GDM1 (cell line): ENCODE results near the gene PRIMPOL.

ENCODE experiments used
- DNase-seq: peaks from one replicate; lab custom pipeline; 2025; lab: John Stamatoyannopoulos, UW

PRIMPOL gene

DNA sequence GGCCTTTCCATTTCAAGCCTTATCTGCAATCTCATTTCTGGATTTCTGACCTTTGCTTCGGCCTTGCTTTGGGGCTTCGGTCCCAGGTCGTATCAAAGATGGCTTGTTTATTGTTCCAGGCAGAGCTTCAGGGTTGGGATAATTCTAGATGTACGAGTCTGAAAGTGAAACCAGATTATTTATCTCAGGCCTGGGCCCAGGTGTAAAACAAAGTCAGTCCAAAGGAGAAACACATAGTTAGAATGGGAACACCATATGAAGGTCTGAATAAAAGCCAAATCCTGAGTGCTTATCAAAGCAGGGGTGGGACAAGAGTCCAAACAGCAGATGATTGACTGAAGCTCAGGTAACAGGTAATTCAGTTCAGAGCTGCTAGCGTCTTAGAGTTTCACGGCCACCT is 17.1 kb downstream of the PRIMPOL start:
- DNase-seq: no peak

- no peak for DNase-seq
Observed at GRCh38 chr4:184668096-184668495, 18.6 kb downstream of the PRIMPOL start.

- DNase-seq: no peak
Observed at GRCh38 chr4:184668511-184669114, 19.1 kb downstream of the PRIMPOL start.

DNA sequence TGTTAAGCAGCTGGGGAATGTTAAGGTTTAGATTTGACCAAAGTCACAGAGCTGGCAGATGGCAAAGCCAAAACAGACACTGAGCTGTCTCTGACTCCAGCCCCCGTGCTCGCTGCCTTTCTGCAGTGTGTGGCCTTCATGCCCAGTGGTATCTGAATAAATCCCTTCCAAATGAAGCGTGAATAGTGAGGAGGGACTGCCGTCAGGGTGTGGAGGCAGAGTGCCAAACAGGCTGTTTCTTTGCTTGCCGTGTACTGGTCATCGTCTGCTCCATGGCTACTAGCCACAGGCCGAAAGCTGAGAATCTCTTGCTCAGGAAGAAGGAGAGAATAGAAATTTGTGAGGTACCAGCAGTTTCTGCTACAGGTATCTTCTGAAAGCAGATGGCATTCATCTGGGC is 19.7 kb downstream of the PRIMPOL start:
- no peak for DNase-seq

DNA sequence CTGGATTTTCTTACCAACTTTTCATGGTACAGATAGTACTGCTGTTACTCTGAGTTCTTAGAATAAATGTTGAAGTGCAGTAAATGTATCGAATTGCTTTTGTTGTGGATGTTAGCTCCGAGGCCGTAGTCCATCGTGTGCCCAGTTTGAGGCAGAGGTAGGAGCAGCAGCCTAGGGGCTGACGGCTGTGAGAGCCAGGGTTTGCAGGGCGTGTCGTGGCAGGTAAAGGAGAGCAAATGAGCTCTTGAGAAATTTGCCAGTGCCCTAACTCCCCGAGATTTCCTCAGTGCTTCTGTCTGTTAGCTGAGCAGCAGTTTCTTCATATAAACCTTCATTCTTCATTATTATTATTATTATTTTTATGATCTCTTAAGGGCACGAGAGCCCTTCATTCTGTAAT is 21.6 kb downstream of the PRIMPOL start:
- DNase-seq: no peak

- no peak for DNase-seq
Observed at GRCh38 chr4:184672741-184673140, 23.2 kb downstream of the PRIMPOL start.

DNA sequence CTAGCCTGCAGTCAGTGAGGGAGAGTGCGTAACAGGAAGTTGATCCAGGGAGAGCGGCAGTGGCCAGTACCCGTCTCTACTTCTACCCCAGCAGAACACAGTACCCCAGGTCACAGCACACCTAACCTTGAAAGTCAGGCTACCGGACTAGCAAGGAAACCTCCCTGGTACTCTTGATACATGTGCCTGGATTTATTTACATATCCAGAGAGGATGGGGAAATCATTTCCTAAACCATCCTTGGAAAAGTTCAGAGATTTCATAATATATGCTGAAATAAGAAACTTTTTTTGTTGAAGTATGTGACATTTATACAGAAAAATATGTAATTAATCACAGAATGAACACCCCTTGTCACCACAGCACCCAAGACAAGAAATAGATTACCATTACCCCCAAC is 24.5 kb downstream of the PRIMPOL start:
- no peak for DNase-seq

DNA sequence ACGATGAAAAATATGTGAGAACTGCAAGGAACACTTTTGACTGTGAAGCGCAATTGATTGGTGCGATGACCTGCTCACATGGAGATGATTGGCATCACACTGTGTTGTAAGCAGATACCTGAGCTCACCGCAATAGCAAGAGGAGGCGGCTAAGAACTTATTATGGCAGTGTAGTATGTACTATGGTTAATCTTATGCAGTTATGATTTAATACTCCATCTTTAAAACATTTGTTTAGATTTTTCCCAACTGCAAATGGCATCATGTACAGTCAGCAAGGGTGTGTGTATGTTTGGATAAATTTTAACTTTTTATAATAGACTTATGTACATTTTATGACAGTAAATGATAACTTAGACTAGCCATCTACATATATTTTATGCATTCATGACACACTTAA is 25.5 kb downstream of the PRIMPOL start:
- no peak for DNase-seq

DNA sequence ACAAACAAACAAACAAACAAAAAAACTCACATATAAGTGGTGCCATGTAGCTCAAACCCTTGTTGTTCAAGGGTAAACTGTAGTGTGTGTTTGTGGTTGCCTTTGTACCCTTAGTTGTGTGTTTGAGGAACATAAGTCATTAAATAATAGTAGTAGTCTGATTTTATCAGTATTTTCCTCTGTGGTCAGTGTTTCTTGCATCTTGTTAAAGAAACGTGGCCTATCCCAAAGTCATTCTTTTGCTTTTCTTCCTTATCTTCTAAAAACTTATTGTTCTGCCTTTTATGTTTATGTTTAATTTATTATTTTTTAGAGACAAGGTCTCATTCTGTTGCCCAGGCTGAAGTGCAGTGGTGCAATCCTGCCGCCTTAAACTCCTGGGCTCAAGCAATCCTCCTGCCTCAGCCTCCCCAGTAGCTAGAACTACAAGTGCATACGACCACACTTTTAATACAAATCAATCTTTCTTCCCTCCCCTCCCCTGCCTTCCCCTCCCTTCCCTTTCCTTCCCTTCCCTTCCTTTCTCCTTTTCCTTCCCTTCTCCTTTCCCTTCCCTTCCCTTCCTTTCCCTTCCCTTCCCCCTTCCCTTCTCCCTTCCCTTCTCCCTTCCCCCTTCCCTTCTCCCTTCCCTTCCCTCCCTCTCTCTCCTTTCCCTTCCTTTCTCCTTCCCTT is 26.4 kb downstream of the PRIMPOL start:
- no peak for DNase-seq

GRCh38 chr4:184680698-184681097 is 31.2 kb downstream of the PRIMPOL start:
- no peak for DNase-seq

- no peak for DNase-seq
Observed at GRCh38 chr4:184681916-184682315, 32.4 kb downstream of the PRIMPOL start.

GRCh38 chr4:184684491-184685189 is 35.1 kb downstream of the PRIMPOL start:
- DNase-seq: peak; percentile 78

- no peak for DNase-seq
Observed at GRCh38 chr4:184688005-184688404, 38.5 kb downstream of the PRIMPOL start.

DNA sequence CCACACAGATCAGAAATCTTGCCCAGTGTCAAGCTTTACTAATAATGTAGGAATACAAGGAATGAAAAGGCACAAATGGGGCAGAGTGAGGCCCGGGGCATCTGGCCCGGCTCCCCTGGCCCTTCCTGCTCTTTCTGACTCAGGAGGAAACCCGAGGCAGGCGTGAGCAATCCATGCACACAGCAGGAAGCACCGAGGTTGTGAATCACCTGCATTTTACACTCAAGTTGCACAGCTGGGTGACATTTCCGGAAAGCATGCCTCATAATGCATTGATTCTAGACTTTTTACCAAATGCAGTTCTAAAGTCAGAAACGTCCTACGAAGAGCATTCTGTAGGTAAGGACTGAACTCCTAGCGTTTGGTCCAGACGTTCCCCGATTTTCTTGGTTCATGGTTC is 38.9 kb downstream of the PRIMPOL start:
- no peak for DNase-seq

DNA sequence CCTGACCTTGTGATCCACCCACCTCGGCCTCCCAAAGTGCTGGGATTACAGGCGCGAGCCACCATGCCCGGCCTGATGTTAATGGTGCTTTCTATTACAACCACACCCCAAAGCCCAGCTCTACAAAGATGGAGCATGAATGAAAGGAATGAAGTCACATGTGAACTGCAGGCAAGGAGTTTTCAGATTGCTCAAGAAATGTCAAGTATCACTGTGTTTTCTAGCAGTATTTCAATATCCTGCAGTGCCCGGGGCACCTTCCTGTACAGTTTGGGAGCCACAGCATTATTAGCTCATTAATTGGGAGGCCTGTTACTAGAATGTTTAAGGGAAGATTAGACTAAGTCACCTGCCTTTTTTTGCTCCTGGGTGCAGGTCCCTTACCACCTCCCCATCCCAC is 40.1 kb downstream of the PRIMPOL start:
- DNase-seq: no peak

- DNase-seq: no peak
Observed at GRCh38 chr4:184693056-184693455, 43.5 kb downstream of the PRIMPOL start.

DNA sequence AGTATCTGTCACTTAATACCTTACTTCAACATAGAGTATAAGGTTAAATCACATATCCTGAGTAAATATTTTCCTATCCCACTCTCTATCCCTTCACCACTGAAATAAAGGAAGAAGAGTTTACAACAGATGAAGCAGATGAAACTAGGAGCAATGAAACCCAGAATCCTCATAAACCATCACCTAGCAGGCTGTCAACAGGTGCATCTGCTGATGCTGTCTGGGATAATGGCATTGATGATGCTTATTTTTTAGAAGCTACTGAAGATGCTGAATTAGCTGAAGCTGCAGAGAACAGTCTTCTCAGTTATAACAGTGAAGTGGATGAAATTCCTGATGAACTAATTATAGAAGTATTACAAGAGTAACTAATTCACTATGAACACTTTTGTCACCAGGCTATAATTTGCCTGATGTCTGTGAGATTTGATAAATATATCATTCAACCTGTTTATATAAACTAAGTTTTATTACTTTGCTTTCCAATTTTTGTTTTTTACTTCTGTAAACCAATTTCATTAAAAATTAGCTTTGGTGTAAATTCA is 44.9 kb downstream of the PRIMPOL start:
- no peak for DNase-seq

- no peak for DNase-seq
Observed at GRCh38 chr4:184695178-184695896, 45.8 kb downstream of the PRIMPOL start.

DNA sequence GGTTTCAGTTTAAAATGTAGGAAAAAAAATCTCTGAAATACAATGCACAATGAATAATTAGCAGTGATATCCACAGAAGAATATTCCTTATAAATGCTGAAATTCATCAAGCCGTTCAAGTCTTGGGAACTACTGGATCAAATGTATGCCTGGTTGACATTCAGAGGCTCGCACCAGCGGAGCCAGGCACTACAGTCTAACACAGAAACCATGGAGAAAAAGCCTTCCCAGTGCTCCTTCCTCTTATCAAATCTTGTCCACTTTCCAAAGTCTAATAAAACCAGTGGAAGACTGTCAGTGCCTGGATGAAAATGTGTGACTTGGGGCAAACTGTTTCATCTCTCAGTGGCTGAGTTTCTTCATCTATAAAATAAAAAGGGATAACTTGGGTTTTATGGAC is 48.4 kb downstream of the PRIMPOL start:
- DNase-seq: no peak

GRCh38 chr4:184699941-184700340 is 50.4 kb downstream of the PRIMPOL start:
- DNase-seq: no peak

GRCh38 chr4:184702114-184702513 is 52.6 kb downstream of the PRIMPOL start:
- no peak for DNase-seq

- no peak for DNase-seq
Observed at GRCh38 chr4:184705692-184706091, 56.2 kb downstream of the PRIMPOL start.

GRCh38 chr4:184706453-184706852 is 56.9 kb downstream of the PRIMPOL start:
- DNase-seq: no peak
